Epithelial cell of esophagus (primary cell): ENCODE data around the gene OBSL1.

Experiments
- DNase-seq: peaks from one replicate; pipeline ENCODE4 v3.0.0; 2010; ENCODE audit warnings: low read depth
- H3K4me3 ChIP-seq: 2 replicates; pipeline ENCODE4 v1.5.1; 2011; ENCODE audit warnings: mild to moderate bottlenecking, low read length, control low read depth
- TF ChIP-seq, protein P1 (sequence below): IDR thresholded peaks from 2 replicates; pipeline ENCODE4 v1.5.1; 2011; ENCODE audit warnings: low read depth, mild to moderate bottlenecking, low read length, control low read depth, inconsistent platforms; ENCODE audit not compliant: insufficient read depth; ENCODE audit errors: missing control alignments

Gene OBSL1

DNA sequence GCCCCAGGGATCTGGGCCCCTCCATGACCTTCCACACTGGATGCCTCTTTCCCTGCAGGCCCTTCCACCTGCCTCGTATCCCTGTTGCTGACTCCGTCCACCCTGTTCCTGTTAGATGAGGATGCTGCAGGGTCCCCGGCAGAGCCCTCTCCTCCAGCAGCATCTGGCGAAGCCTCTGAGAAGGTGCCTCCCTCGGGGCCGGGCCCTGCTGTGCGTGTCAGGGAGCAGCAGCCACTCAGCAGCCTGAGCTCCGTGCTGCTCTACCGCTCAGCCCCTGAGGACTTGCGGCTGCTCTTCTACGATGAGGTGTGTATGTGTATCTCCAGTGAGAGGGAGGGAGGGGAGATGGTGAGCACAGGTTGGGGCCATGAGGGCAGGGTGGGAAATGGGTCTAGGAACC lies 43.7 kb upstream of the OBSL1 start:
- no peak overlapping the region for H3K4me3 ChIP-seq
- no peak for DNase-seq
- TF ChIP-seq, protein P1, sequence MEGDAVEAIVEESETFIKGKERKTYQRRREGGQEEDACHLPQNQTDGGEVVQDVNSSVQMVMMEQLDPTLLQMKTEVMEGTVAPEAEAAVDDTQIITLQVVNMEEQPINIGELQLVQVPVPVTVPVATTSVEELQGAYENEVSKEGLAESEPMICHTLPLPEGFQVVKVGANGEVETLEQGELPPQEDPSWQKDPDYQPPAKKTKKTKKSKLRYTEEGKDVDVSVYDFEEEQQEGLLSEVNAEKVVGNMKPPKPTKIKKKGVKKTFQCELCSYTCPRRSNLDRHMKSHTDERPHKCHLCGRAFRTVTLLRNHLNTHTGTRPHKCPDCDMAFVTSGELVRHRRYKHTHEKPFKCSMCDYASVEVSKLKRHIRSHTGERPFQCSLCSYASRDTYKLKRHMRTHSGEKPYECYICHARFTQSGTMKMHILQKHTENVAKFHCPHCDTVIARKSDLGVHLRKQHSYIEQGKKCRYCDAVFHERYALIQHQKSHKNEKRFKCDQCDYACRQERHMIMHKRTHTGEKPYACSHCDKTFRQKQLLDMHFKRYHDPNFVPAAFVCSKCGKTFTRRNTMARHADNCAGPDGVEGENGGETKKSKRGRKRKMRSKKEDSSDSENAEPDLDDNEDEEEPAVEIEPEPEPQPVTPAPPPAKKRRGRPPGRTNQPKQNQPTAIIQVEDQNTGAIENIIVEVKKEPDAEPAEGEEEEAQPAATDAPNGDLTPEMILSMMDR = no peak

DNA sequence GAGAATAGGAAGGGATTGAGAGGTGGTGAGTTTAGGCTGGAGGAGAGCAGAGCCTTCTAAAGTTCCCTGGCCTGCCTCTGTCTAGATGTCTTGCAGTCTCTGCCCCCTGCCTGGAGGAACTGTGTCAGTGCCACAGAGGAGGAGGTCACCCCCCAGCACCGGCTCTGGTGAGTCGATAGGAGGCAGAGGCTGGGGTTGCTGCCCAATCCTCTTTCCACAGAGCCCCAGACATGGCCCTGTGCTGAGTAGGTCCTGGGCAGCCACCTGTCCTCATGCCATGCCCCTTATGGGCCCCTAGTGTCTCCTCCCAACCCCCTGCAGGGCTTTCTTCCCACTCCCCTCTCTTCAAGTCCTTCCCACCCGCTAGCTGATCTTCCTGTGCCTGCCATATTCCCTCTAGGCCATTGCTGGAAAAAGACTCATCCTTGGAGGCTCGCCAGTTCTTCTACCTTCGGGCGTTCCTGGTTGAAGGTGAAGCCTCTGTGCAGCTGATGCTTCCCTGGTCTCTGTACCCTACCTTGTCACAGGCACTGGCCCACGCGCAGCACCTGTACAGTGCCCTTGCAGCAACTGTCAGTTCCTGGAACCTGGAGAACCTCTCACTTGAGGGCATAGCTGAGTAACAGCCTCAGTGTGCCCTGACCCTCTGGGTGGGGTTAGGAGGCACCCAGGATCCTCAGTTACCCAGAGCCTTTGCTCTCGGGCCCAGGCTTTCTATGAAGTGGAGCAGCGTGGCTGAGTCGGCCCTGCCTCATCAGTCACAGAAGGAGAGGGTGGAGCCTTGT lies 42.9 kb upstream of the OBSL1 start:
- TF ChIP-seq, protein P1 = no peak
- DNase-seq = no peak
- H3K4me3 ChIP-seq = no peak overlapping the region

DNA sequence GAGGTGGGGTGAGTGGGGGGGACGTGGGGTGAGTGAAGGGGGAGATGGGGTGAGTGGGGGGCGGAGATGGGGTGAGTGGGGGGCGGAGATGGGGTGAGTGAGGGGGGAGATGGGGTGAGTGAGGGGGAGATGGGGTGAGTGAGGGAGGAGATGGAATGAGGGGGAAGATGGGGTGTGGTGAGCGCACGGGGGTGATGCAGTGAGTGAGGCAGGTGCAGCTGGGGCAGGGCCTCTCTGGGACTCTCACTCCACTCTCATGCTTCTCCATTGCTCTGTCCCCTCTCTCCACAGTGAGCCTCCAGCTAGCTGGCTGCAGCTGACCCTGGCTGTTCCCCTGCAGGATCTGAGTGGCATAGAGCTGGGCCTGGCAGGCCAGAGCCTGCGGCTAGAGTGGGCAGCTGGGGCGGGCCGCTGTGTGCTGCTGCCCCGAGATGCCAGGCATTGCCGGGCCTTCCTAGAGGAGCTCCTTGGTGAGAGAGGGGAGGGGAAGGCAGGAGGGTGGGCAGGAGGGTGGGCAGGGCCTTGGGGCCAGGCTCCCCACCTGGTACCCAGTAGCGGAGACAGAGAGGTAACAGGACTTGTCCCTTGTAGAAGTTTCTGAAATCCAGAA lies 42.2 kb upstream of the OBSL1 start:
- TF ChIP-seq, protein P1 = no peak
- DNase-seq = no peak
- H3K4me3 ChIP-seq = no peak overlapping the region

DNA sequence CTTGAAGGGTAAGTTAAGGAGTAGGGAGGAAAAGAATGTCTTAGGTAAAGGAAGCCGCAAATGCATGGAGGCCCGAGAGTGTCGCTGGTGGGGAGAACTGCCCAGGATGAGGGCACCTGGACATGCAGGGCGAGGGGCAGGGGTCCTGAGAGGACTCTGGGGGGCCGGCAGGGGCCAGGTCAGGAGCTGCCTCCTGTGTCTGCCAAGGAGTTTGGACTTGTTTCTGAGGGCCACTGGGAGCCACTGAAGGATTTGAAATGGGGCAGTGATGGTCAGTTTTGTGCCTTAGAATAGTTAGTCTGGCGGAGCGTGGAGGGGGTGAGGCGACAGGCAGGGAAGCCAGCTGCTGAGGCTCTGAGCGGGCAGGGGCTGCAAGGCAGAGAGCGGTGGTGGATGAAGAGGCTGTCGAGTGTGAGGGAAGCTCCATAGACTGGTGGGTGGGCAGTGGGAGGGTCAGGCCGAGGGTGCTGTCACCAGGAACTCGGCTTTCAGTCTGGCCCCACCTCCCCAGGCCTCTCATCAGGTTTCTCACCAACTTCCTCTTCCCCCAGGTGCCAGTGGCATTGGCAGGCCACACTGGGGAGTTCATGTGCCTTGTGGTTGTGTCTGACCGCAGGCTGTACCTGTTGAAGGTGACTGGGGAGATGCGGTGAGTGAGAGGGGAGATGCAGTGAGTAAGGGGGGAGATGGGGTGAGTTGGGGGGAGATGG lies 41.4 kb upstream of the OBSL1 start:
- TF ChIP-seq, protein P1 = no peak
- DNase-seq = no peak
- H3K4me3 ChIP-seq = no peak overlapping the region

DNA sequence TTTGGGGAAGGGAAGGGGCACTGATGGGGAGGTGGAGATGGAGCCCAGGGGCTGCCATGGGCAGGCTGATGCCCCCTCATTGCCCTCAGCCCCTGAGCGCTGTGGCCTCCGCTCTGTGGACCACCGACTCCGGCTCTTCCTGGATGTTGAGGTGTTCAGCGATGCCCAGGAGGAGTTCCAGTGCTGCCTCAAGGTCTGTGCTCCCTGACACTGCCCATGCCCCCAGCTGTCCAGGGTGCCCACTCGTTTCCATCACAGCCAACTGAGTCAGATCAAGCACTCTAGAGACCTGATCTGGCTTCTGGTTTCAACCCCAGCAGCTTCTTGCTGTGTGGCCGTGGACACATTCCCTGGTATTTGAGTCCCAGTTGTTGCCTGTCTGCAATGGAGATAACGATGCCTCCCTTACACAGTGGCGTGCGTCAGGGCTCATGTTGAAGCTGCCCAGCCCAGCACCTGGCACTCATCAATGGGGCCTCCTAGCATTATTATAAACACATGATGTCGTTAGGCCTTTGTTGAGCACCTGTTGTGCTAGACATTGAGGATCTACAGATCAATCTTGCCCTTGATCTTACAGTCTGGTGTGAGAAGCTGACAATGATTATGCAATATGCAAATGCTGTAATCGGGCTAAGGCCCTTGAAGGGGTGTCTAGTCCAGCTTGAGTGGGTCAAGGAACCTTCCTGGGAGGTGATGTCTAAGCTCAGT lies 40.7 kb upstream of the OBSL1 start:
- DNase-seq = no peak
- TF ChIP-seq, protein P1 = no peak
- H3K4me3 ChIP-seq = no peak overlapping the region

DNA sequence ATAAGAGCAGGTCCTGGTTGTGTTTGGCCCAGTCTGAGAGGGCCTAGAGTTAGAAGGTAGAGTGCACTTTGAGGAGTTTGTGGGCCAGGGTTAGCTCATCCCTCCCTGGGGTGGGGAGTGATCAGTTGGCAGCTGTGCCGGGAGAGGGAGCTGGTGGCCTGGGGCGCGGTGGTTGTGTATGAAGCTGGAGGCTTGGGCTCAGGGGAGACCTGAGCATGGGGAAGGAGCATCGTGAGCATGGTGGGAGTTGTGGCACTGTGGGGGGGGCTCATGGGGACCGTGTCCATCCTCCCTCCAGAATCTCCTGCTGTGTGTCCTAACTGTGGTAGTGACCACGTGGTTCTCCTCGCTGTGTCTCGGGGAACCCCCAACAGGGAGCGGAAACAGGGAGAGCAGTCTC lies 40.0 kb upstream of the OBSL1 start:
- TF ChIP-seq, protein P1 = no peak
- H3K4me3 ChIP-seq = no peak overlapping the region
- DNase-seq = no peak
